ENCODE measurements around the gene ESYT1. TPM values are rescaled to one million over a fixed set of nuclear protein-coding genes. Genes with fewer than 3 reads are reported as not detected.

The ESYT1 gene
- total and polyA plus RNA-seq, 2 donors (not counting 1 experiment from before 2014, with no cell fraction given) = 182 to 446 TPM

DNA sequence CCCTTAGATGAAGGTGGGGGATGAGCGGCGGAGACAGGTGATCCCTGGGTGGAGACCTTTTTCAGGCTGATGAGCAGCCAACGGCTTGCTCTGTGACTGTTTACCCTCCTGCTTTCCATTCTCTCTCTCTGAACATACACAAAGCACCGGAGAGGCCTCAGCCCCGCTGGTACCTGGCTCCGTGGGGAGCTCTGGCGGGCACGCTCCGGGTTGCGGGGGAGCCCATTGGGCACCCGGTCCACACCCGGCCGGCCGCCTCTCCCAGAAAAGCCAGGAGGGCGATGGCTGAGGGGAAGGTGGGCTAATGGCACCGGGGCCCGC, 60.7 kb downstream of the ESYT1 start:
- Histone ChIP-seq H2AFZ (ENCODE audit: low read length) (peak overlapping the region; percentile 27), H3K27me3 (ENCODE audit: control insufficient read depth, insufficient read depth, low read length) (no peaks in the 10 kb centered on the region), H3K36me3 (ENCODE audit: control insufficient read depth, insufficient read depth, low read length) (peaks cover 4% of the 10 kb centered on the region), H3K4me2 (ENCODE audit: extremely low read depth, insufficient read depth, low read length) (peak overlapping the region; percentile 80), H4K20me1 (ENCODE audit: control insufficient read depth, extremely low read depth, insufficient read depth, low read length) (no peaks in the 10 kb centered on the region), H3K9me3 (ENCODE audit: control insufficient read depth, insufficient read depth, low read depth, low read length) (no peaks in the 10 kb centered on the region), H3K4me1 (ENCODE audit: control insufficient read depth, extremely low read depth, insufficient read depth, low read length) (peaks cover 5% of the 10 kb centered on the region), H3K79me2 (ENCODE audit: control insufficient read depth, insufficient read depth, low read length) (peaks cover 31% of the 10 kb centered on the region), H3K27ac (ENCODE audit: insufficient read depth, low read length) (peak overlapping the region; percentile 59), H3K4me3 (replicated peaks in 1 of 4; ENCODE audit: control extremely low read depth in 1 of 4, insufficient read depth in 1 of 4, low read depth in 3 of 4, low read length in 4 of 4) (peak overlapping the region; percentile 69 to 89 (median 85)), H3K9ac (ENCODE audit: insufficient read depth, low read length) (peak overlapping the region; percentile 71)
- TF ChIP-seq EZH2 (IDR thresholded peaks at IDR 0.05; ENCODE audit: low read length, missing control alignments) = no peak
- TF ChIP-seq, protein P1, sequence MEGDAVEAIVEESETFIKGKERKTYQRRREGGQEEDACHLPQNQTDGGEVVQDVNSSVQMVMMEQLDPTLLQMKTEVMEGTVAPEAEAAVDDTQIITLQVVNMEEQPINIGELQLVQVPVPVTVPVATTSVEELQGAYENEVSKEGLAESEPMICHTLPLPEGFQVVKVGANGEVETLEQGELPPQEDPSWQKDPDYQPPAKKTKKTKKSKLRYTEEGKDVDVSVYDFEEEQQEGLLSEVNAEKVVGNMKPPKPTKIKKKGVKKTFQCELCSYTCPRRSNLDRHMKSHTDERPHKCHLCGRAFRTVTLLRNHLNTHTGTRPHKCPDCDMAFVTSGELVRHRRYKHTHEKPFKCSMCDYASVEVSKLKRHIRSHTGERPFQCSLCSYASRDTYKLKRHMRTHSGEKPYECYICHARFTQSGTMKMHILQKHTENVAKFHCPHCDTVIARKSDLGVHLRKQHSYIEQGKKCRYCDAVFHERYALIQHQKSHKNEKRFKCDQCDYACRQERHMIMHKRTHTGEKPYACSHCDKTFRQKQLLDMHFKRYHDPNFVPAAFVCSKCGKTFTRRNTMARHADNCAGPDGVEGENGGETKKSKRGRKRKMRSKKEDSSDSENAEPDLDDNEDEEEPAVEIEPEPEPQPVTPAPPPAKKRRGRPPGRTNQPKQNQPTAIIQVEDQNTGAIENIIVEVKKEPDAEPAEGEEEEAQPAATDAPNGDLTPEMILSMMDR (conservative IDR thresholded peaks at IDR 0.05 in 1 of 2, IDR thresholded peaks at IDR 0.05 in 1 of 2; ENCODE audit: low read depth in 1 of 2, low read length in 2 of 2) = no peak
- no peak for DNase-seq (ENCODE audit: low read depth in 2 of 2)

DNA sequence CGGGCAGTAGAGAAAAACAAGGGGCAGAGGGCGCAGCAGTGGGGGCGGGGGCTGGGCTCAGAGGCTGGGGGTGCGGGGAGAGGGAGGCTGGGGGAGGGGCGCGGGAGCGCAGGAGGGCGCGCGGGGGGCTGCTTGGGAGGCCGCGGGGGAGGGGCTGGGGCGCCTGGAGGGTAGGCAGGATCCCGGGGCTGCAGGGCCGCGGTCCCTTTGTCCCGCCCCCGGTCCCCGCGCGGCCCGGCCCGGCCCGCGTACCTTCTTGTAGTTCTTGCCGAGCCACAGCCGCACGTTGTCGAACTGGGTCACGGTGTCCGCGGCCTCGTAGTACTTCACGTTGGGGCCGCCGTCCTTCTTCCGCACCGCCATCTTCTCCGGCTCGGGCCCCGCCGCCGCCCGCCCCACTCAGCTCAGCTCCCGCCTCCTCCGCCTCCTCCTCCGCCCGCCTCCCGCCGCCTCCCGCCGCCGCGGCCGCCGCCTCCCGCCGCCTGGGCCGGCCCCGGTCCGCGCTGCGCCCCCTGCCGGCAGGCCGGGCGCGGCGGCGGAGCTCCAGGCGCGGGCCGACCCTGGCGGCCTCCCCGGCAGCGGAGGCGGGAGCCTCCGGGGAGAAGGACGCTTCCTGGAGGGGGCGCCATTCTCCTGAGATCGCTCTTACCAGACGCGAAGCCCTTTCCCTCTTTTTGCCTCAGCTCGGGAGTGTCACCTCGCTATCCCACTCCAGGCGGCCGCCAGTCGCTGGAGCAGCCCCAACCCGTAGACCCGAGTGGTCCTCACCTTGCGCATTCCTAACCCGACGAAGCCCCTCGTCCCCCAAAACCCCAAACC, 61.2 kb downstream of the ESYT1 start, which contains the start of gene SMARCC2:
TSS of gene SMARCC2 (minus strand) at position 385 of the 819 bp plus-strand sequence. CDS start at position 363, 22 bp downstream.
- Histone ChIP-seq H3K9ac (ENCODE audit: insufficient read depth, low read length) (peak within 1 kb of the TSS; percentile 72), H3K4me3 (replicated peaks in 1 of 4; ENCODE audit: control extremely low read depth in 1 of 4, insufficient read depth in 1 of 4, low read depth in 3 of 4, low read length in 4 of 4) (peak within 1 kb of the TSS; percentile 69 to 91 (median 86)), H3K9me3 (ENCODE audit: control insufficient read depth, insufficient read depth, low read depth, low read length) (no peaks in the 10 kb centered on the region), H3K27ac (ENCODE audit: insufficient read depth, low read length) (peak within 1 kb of the TSS; percentile 87), H3K36me3 (ENCODE audit: control insufficient read depth, insufficient read depth, low read length) (peaks cover 2% of the 10 kb centered on the region), H4K20me1 (ENCODE audit: control insufficient read depth, extremely low read depth, insufficient read depth, low read length) (no peaks in the 10 kb centered on the region), H3K4me2 (ENCODE audit: extremely low read depth, insufficient read depth, low read length) (peak within 1 kb of the TSS; percentile 93), H3K79me2 (ENCODE audit: control insufficient read depth, insufficient read depth, low read length) (peaks cover 31% of the 10 kb centered on the region), H3K27me3 (ENCODE audit: control insufficient read depth, insufficient read depth, low read length) (no peaks in the 10 kb centered on the region), H3K4me1 (ENCODE audit: control insufficient read depth, extremely low read depth, insufficient read depth, low read length) (peaks cover 5% of the 10 kb centered on the region), H2AFZ (ENCODE audit: low read length) (peak within 1 kb of the TSS; percentile 79)
- peak; percentile 75 to 89 for DNase-seq (ENCODE audit: low read depth in 2 of 2)
- TF ChIP-seq, protein P1 (conservative IDR thresholded peaks at IDR 0.05 in 1 of 2, IDR thresholded peaks at IDR 0.05 in 1 of 2; ENCODE audit: low read depth in 1 of 2, low read length in 2 of 2) = peak; percentile 50 to 53
- TF ChIP-seq EZH2 (IDR thresholded peaks at IDR 0.05; ENCODE audit: low read length, missing control alignments) = no peak

DNA sequence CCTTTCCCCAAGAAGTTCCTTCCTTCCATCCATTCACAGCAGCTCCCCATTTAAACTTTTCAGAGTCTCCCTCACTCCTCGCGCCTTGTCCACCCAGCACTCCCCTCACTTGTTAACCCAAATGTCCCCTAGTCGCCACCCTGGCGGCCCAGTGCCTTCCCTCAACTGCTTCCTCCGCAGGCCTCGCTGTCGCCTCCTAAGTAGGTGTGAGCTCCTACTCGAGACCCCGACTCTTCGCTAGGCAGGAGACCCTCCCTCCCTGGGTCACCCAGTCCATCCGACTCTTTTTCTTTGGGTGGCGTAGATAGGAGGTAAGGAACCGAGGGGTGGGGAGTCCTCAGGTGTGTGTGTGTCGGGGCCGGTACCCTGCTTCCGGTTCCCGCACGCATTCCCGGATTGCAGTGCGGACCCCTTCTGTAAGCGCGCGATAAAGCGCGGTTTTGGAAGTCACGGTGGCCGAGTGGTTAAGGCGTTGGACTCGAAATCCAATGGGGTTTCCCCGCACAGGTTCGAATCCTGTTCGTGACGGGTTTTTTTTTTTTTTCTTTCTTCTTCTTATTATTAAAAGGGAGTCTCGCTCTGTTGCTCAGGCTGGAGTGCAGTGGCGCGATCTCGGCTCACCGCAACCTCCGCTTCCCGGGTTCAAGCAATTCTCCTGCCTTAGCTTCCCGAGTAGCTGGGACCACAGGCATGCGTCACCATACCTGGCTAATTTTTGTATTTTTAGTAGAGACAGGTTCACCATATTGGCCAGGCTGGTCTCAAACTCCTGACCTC, 62.0 kb downstream of the ESYT1 start:
- peak; percentile 73 to 87 for DNase-seq (ENCODE audit: low read depth in 2 of 2)
- peaks cover 5% of the 10 kb centered on the region for H3K4me1 ChIP-seq (ENCODE audit: control insufficient read depth, extremely low read depth, insufficient read depth, low read length)
- peak overlapping the region; percentile 66 to 91 (median 80) for H3K4me3 ChIP-seq (replicated peaks in 1 of 4; ENCODE audit: control extremely low read depth in 1 of 4, insufficient read depth in 1 of 4, low read depth in 3 of 4, low read length in 4 of 4)
- H4K20me1 ChIP-seq (ENCODE audit: control insufficient read depth, extremely low read depth, insufficient read depth, low read length) = no peaks in the 10 kb centered on the region
- H3K27ac ChIP-seq (ENCODE audit: insufficient read depth, low read length) = peak overlapping the region; percentile 87
- peak overlapping the region; percentile 93 for H3K4me2 ChIP-seq (ENCODE audit: extremely low read depth, insufficient read depth, low read length)
- H3K79me2 ChIP-seq (ENCODE audit: control insufficient read depth, insufficient read depth, low read length) = peaks cover 31% of the 10 kb centered on the region
- no peaks in the 10 kb centered on the region for H3K36me3 ChIP-seq (ENCODE audit: control insufficient read depth, insufficient read depth, low read length)
- H3K9me3 ChIP-seq (ENCODE audit: control insufficient read depth, insufficient read depth, low read depth, low read length) = no peaks in the 10 kb centered on the region
- H3K9ac ChIP-seq (ENCODE audit: insufficient read depth, low read length) = peak overlapping the region; percentile 54
- H3K27me3 ChIP-seq (ENCODE audit: control insufficient read depth, insufficient read depth, low read length) = no peaks in the 10 kb centered on the region
- H2AFZ ChIP-seq (ENCODE audit: low read length) = peak overlapping the region; percentile 79
- TF ChIP-seq EZH2 (IDR thresholded peaks at IDR 0.05; ENCODE audit: low read length, missing control alignments) = no peak
- TF ChIP-seq, protein P1 (conservative IDR thresholded peaks at IDR 0.05 in 1 of 2, IDR thresholded peaks at IDR 0.05 in 1 of 2; ENCODE audit: low read depth in 1 of 2, low read length in 2 of 2) = peak in 1 of 2 donors; percentile 5

Measured in fibroblast of lung (primary cell).